ENCODE results near the gene ANO7.

Gene ANO7

GRCh38 chr2:241173557-241173956 lies 14.9 kb upstream of the ANO7 start:
- H3K4me3 ChIP-seq (ENCODE audit: low read depth, low read length), result no peak overlapping the region
- TF ChIP-seq CTCF (IDR thresholded peaks at IDR 0.05; ENCODE audit: borderline replicate concordance, insufficient read depth, low read depth, low read length), result no peak

- TF ChIP-seq CTCF (IDR thresholded peaks at IDR 0.05; ENCODE audit: borderline replicate concordance, insufficient read depth, low read depth, low read length), result no peak
- H3K4me3 ChIP-seq (ENCODE audit: low read depth, low read length), result no peak overlapping the region
Measured at GRCh38 chr2:241177526-241178334, 10.7 kb upstream of the ANO7 start.

GRCh38 chr2:241178961-241179360 lies 9.5 kb upstream of the ANO7 start:
- no peak for TF ChIP-seq CTCF (IDR thresholded peaks at IDR 0.05; ENCODE audit: borderline replicate concordance, insufficient read depth, low read depth, low read length)
- H3K4me3 ChIP-seq (ENCODE audit: low read depth, low read length), result no peak overlapping the region

- H3K4me3 ChIP-seq (ENCODE audit: low read depth, low read length), result no peak overlapping the region
- TF ChIP-seq CTCF (IDR thresholded peaks at IDR 0.05; ENCODE audit: borderline replicate concordance, insufficient read depth, low read depth, low read length), result no peak
Measured at GRCh38 chr2:241179899-241180298, 8.6 kb upstream of the ANO7 start.

- no peak overlapping the region for H3K4me3 ChIP-seq (ENCODE audit: low read depth, low read length)
Measured at GRCh38 chr2:241180495-241180894, 8.0 kb upstream of the ANO7 start.

GRCh38 chr2:241182126-241182525 lies 6.4 kb upstream of the ANO7 start:
- TF ChIP-seq CTCF (IDR thresholded peaks at IDR 0.05; ENCODE audit: borderline replicate concordance, insufficient read depth, low read depth, low read length), result no peak
- no peak overlapping the region for H3K4me3 ChIP-seq (ENCODE audit: low read depth, low read length)

More at GRCh38 chr2:241180495-241180894, 8.0 kb upstream of the ANO7 start:
- no peak for TF ChIP-seq CTCF (IDR thresholded peaks at IDR 0.05; ENCODE audit: borderline replicate concordance, insufficient read depth, low read depth, low read length)

GRCh38 chr2:241182531-241183133 lies 5.8 kb upstream of the ANO7 start:
- H3K4me3 ChIP-seq (ENCODE audit: low read depth, low read length), result no peak overlapping the region
- no peak for TF ChIP-seq CTCF (IDR thresholded peaks at IDR 0.05; ENCODE audit: borderline replicate concordance, insufficient read depth, low read depth, low read length)
